Measurements from ENCODE around the gene DPAGT1.
"Not testable (repeated sequence)": the region's sequence is repeated elsewhere in the genome, so short reads cannot be mapped to it uniquely, and the experiment has no call there.

GRCh38 chr11:119139276-119139675, 37.6 kb upstream of the DPAGT1 start:
- TF ChIP-seq, protein P1, sequence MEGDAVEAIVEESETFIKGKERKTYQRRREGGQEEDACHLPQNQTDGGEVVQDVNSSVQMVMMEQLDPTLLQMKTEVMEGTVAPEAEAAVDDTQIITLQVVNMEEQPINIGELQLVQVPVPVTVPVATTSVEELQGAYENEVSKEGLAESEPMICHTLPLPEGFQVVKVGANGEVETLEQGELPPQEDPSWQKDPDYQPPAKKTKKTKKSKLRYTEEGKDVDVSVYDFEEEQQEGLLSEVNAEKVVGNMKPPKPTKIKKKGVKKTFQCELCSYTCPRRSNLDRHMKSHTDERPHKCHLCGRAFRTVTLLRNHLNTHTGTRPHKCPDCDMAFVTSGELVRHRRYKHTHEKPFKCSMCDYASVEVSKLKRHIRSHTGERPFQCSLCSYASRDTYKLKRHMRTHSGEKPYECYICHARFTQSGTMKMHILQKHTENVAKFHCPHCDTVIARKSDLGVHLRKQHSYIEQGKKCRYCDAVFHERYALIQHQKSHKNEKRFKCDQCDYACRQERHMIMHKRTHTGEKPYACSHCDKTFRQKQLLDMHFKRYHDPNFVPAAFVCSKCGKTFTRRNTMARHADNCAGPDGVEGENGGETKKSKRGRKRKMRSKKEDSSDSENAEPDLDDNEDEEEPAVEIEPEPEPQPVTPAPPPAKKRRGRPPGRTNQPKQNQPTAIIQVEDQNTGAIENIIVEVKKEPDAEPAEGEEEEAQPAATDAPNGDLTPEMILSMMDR (IDR thresholded peaks at IDR 0.05): not testable (repeated sequence)
- TF ChIP-seq POLR2A (IDR thresholded peaks at IDR 0.05): not testable (repeated sequence)

Data from uterus (tissue), 2 donors.